NT2/D1 (cell line): Measurements from ENCODE around the gene ZDHHC6.

ENCODE experiments used
- SUZ12 ChIP-seq: IDR thresholded peaks from 2 replicates; pipeline ENCODE4 v1.6.1; 2011; ENCODE audit not compliant: insufficient read length, insufficient read depth; ENCODE audit errors: extremely low read depth
- YY1 ChIP-seq: IDR thresholded peaks from 2 replicates; pipeline ENCODE4 v1.6.1; 2011; ENCODE audit not compliant: insufficient read length, insufficient read depth
- ZNF274 ChIP-seq: IDR thresholded peaks from 2 replicates; pipeline ENCODE4 v1.6.1; 2011; ENCODE audit warnings: mild to moderate bottlenecking, low read depth, low read length

- no peak for TF ChIP-seq ZNF274
- no peak for TF ChIP-seq YY1
- no peak for TF ChIP-seq SUZ12
Observed at GRCh38 chr10:112446055-112446854, 459 bp downstream of the ZDHHC6 start.
